ENCODE results near the gene MRPL22.

GRCh38 chr5:154949781-154950180 lies 8.9 kb downstream of the MRPL22 start:
- no peak for TF ChIP-seq CTCF (IDR thresholded peaks at IDR 0.05)
- no peak for TF ChIP-seq EP300 (IDR thresholded peaks at IDR 0.05)
- no peak for TF ChIP-seq POLR2A (IDR thresholded peaks at IDR 0.05)

Data from tibial nerve (tissue), 4 donors.